ENCODE measurements around the gene GPR3. TPM values are rescaled to one million over a fixed set of nuclear protein-coding genes. Genes with fewer than 3 reads are reported as not detected.

Gene GPR3
- total RNA-seq, 1 experiment from 2014 or later, result 4.4 TPM

DNA sequence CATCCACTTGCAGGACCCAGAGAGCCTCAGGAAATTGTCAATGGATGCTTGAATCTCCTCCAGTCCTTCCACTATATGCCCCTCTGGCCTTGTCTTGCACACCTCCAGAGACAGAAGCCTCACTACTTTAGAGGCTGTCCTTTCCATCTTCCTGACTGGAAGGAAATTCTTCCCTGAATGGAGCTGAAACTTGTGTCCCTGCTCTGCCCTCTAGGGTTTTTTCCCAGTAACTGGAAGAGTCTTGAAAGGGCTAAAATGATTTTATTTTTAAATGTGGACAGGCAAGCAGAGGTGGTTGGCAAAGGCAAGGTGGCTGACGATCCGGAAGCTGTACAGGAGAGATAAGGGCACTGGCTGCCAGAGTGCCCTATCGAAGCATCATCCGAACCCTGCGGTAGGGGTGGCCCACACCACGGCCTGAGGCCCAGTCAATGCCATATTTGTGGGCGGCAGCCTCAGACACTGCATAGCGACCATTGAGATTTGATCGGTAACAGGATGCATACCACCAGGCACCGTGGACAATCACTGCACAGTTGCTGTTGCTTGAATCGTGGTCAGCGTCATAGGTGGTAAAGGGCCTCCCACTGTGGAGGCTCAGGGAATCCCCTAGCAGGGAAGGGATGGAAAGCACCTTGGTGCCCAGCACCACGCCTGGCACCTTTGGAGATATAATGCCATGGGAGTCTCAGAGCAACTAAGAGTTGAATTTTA lies 23.4 kb upstream of the GPR3 start:
- no peak overlapping the region for H2BK15ac ChIP-seq (ENCODE audit: low read depth, low read length)

More for the DNA sequence above, 23.4 kb upstream of the GPR3 start:
- Histone ChIP-seq H3K79me2 (ENCODE audit: insufficient read depth, low read length) (no peaks in the 10 kb centered on the region), H3K4ac (ENCODE audit: low read depth, low read length) (no peak overlapping the region), H4K5ac (ENCODE audit: insufficient read length, low read depth, low read length) (no peak overlapping the region), H3K27me3 (ENCODE audit: insufficient read depth, low read length) (no peaks in the 10 kb centered on the region), H2BK120ac (ENCODE audit: low read depth, low read length, poor library complexity, severe bottlenecking) (no peak overlapping the region), H4K20me1 (ENCODE audit: control insufficient read depth, insufficient read depth, insufficient read length) (peaks cover 2% of the 10 kb centered on the region), H3K14ac (ENCODE audit: insufficient read depth, low read length) (no peak overlapping the region), H3K23ac (ENCODE audit: insufficient read length, low read depth, low read length) (no peak overlapping the region), H3K9ac (ENCODE audit: extremely low read depth, insufficient read length, low read length) (no peak overlapping the region), H4K91ac (ENCODE audit: insufficient read length, low read depth, low read length) (no peak overlapping the region), H3K79me1 (ENCODE audit: insufficient read depth, low read depth, low read length, poor library complexity, severe bottlenecking) (no peaks in the 10 kb centered on the region), H2AK5ac (ENCODE audit: insufficient read length, low read length) (no peak overlapping the region), H2BK20ac (ENCODE audit: low read depth, low read length, poor library complexity, severe bottlenecking) (no peak overlapping the region), H3K18ac (ENCODE audit: insufficient read length, low read depth, low read length) (no peak overlapping the region), H3K56ac (ENCODE audit: insufficient read length, low read depth, low read length) (no peak overlapping the region), H2BK12ac (ENCODE audit: insufficient read length, low read depth, low read length) (no peak overlapping the region), H3K4me1 (ENCODE audit: insufficient read depth, low read length) (no peaks in the 10 kb centered on the region; the same call in 1 of the 2 replicates), H3K27ac (ENCODE audit: insufficient read length, low read depth, low read length) (no peak overlapping the region), H3K23me2 (ENCODE audit: insufficient read length, low read depth, low read length, poor library complexity, severe bottlenecking) (peaks cover 9% of the 10 kb centered on the region), H3K4me2 (ENCODE audit: insufficient read depth, insufficient read length, low read length) (no peak overlapping the region), H4K8ac (replicated peaks; ENCODE audit: insufficient read length, low read depth, low read length) (no peak overlapping the region), H2BK5ac (ENCODE audit: insufficient read length, low read length) (no peak overlapping the region), H3T11ph (ENCODE audit: low read length) (no peak overlapping the region), H3K9me3 (ENCODE audit: control insufficient read depth, low read depth, low read length) (no peaks in the 10 kb centered on the region), H2AFZ (ENCODE audit: low read length) (no peak overlapping the region)
- no peaks in the 10 kb centered on the region for H3K36me3 Mint-ChIP-seq (ENCODE audit: insufficient read depth in 1 of 3, low read depth in 3 of 3)
- H3K27me3 Mint-ChIP-seq (ENCODE audit: low read depth), result peaks cover 13% of the 10 kb centered on the region
- no CpG with 5 or more reads among the region's 13 CpGs for WGBS (ENCODE audit: extremely low coverage, insufficient read length, low lambda C conversion rate)
- H3K27ac Mint-ChIP-seq, result no peak overlapping the region
- no peak for DNase-seq
- H3K4me1 Mint-ChIP-seq, result peaks cover 16 to 38% of the 10 kb centered on the region in 2 experiments
- H3K4me3 Mint-ChIP-seq, result 0 out of 5 replicates have a peak overlapping the region, but pooled peaks of 1 of the 2 experiments have one; percentile 17
- peak; percentile 51 for TF ChIP-seq CTCF (conservative IDR thresholded peaks at IDR 0.05)
- no peaks in the 10 kb centered on the region for H3K9me3 Mint-ChIP-seq

All from H9 (cell line).